Femur (tissue), 1 donor: ENCODE data around the gene MTPN.

ENCODE experiments used
- DNase-seq: peaks from one replicate; pipeline ENCODE4 v3.0.0-alpha.2; 2017

The MTPN gene

DNA sequence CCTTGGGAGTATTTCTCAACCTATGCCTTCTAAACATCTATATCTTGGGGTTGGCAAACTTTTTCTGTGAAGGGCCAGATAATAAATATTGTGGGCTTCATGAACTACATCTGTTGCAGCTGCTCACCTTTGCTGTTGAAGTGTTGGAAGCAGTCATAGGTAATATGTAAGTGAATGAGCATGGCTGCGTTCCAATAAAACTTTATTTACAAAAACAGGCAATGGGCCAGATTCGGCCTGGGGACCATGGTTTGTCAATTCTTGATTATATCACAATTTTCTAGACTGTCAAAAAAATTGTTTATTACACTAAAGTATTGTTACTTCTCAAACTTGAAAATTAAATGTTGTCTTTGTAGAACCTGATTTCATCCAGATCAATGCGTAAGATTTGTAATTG, 54.9 kb downstream of the MTPN start:
- no peak for DNase-seq

DNA sequence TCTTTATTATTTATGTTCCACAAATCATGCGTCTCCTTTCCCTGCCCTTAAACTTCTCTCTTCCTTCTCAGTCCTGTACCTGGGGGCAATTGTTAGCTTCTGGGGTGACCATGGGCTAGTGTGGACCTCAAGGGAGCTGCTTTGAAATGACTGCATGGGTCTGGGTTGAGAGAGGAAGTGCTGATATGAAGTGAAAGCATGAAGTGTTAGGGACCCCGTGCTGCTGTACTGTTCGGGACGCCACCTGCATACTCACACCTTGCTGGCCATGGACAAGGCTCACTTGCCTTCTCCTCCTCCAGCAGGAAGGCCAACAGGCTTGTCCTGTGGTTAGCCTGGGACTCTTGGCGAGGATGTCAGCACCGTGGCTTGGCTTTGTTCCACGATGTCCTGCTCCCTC, 56.7 kb downstream of the MTPN start:
- DNase-seq = no peak

DNA sequence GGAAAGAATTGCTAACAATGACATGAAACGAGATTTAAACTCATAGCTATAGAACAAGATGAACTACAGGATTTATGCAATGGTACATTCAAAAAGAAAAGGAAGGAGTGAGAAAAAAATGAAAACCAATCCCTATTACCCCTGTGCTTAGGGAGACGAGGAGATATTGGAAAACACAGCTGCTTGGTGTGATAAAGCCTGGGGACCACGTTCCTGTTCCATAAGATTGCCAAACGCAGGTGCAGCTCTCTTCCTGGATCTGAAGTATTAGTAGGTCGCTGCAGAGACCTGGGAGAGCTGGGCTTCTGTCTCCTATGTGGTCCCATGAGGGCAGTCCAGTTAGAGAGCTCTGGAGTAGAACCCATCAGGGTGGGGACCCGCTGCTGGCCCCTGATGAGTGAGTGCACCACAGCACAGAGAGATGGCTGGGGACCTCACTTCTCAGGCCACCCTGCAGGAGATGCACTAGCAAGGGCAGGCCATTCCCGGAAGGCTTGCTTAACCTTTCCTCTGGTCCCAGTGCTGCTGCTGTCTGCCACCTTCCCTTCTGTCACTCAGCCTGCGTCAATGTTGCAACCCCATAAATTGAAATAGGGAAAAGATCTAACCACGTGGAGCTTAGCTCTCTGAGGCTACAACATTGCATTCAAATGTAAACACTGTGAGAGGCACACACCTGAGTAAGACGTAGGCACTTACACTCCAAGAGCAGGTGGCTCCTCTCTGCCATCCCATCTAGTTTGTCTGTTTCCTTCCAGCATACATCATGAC, 57.9 kb downstream of the MTPN start:
- DNase-seq = no peak

DNA sequence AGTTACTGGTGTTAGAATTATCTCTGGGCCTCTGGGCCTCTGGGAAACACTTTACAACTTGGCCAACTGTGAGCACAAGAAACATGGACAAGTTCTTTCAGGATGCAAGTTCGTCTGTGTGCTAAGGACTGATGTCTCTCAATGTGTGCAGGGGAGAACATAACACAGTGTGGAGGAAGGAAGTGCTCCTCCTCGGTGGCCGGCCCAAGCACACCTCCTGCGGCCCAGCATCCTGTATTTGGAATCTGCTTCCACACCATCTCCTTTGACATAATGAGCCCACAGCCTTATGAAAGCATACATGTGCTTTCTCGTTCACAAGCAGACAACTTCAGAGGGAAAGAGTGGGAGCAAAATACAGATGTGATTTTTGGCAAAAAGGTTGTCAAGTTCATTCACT, 59.0 kb downstream of the MTPN start:
- no peak for DNase-seq

DNA sequence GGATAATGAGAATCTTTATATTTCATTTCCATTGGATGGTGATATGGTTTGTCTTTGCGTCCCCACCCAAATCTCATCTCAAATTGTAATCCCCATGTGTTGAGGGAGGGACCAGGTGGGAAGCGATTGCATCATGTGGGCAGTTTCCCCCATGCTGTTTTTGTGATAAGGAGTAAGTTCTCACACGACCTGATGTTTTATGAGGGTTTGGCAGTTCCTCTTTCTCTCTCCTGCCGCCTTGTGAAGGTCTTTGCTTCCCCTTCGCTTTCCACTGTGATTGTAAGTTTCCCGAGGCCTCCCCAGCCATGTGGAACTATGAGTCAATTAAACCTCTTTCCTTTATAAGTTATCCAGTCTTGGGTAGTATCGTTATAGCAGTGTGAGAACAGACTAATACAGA, 59.4 kb downstream of the MTPN start:
- DNase-seq = no peak

DNA sequence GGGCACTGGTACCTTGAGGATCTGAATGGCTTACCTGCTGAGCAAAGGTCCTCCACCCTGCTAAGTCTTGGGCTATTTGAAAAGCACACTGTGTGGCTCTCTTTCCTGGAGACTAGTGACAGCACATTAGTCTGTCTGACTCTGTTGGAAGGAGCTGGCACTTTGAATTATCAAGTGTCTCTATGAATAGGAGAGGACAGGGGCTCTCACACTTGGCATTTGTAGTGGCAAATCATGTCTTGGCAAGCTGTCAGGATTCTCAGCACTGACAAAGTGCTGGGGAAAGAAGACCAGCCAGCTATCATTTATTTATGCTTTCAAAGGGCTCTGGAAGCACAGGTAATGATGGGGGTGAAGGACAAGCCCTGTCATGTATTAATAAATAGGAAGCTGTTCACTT, 62.8 kb downstream of the MTPN start:
- DNase-seq = no peak

DNA sequence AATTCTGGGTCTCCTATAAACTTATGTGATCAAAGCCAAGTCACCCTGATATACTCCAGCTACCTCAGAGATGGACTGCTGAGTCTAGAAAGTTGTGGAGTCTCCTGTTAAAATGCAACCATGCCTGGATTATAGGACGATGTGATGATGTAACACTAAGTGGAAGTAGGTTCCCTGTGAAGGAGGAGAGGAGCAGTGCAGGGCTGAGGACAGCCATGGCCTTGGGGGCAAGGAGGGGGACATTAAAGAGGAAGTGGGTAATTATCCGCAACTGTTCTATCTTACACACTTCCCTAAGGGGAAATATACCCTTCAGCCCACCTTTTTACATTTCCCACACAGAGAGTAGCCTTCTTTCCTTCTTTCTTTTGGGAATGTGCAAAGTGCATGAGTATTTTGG, 63.8 kb downstream of the MTPN start:
- DNase-seq = no peak

DNA sequence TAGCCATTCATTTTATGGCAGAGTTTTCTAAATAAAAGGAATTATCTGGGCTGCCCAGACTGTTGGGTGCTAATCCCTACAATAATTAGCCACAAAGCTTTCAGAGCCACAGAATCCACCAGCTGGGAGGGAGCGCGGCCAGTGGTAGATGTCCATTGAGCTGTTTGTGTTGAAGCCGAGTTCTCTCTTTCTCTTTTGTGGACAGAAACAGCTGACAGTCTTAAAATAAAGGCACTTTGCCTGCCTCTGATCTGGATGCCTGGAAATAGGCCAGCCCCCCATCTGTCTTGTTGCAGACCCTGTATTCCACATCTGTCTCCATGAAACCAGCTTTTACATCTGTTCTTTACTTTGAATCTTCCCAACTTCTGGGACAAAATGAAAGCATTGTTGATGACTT, 66.1 kb downstream of the MTPN start:
- peak; percentile 85 for DNase-seq

DNA sequence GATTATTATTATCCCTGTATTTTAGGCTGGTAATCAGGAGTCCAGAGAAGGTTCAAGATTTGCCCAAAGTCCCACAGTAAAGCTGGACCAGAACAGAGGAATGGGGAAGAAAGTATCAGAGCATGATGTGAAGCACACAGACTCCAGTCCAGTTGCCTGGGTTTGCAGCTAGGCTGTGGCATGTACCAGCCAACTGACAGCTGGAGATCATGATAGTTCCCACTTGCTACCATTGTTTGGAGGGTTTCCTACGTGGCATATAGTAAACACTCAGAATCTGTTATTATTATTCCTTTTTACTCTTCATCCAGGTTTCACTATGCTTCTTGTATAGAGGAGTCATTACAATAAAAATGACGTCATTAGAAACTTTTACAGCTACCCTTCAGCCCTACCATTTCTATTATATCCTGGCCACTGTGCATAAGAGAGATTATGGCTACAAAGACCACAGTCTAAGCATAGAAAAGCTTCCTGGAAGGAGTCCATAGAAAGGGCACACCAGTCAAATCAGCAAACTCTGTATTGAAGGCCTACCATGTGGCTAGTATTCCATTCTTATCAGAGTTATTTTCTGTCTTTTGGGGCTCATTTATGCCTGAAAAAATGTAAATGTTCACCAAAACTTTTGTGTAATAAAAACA, 66.6 kb downstream of the MTPN start:
- DNase-seq = no peak

DNA sequence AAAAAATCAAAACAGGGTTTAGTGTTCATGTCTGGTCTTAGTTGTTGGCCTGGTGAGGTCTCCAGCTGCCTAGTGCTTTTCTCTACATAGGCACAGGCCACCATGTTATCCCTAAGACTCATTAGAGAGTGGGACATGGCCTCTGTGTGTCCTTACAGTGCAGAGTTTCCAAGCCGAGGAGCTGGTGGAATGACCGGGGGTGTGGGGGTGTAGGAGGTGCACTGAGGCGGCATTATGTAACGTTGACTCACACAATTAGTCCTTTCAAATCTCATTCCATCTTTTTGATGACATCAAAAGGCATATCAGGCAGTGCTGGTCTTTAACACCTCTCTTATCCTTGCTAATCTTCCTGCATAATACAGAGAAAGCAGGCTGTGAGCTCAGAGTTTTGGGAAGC, 71.3 kb downstream of the MTPN start:
- no peak for DNase-seq

DNA sequence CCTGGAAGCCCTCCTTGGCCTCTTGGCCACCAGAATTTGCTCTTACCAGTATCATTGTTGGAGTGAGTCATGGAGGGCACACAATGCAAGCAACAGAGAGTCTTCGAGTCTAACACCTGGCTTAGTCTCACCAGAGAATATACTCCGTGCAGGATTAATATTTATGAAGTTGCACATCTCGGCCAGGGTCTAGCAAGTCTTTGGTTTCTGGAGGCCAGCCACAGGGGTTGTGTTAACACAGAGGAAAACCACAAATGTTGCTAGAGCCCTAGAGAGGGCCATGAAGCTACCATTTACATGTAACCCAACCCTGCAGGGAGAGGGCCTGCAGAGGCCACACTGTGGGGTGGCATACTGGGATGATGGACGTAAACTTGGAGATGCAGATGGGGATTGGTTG, 71.8 kb downstream of the MTPN start:
- DNase-seq = no peak

DNA sequence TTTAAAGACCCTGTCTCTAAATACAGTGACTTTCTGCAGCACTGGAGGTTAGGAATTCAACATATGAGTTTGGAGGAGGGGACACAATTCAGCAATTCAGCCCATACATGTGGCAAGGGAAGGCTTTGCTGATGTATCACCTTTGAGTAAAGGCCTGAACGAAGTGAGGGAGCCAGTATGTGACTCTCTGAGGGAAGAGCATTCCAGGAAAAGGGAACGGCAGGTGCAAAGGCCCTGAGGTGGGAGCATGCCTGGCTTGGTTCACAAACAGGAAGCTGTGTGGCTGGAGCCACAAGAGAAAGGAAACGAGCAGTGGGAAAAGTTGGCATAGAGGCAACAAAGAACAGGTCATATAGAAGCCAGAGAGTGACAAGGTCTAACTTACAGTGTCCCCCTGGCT, 72.9 kb downstream of the MTPN start:
- DNase-seq = no peak

DNA sequence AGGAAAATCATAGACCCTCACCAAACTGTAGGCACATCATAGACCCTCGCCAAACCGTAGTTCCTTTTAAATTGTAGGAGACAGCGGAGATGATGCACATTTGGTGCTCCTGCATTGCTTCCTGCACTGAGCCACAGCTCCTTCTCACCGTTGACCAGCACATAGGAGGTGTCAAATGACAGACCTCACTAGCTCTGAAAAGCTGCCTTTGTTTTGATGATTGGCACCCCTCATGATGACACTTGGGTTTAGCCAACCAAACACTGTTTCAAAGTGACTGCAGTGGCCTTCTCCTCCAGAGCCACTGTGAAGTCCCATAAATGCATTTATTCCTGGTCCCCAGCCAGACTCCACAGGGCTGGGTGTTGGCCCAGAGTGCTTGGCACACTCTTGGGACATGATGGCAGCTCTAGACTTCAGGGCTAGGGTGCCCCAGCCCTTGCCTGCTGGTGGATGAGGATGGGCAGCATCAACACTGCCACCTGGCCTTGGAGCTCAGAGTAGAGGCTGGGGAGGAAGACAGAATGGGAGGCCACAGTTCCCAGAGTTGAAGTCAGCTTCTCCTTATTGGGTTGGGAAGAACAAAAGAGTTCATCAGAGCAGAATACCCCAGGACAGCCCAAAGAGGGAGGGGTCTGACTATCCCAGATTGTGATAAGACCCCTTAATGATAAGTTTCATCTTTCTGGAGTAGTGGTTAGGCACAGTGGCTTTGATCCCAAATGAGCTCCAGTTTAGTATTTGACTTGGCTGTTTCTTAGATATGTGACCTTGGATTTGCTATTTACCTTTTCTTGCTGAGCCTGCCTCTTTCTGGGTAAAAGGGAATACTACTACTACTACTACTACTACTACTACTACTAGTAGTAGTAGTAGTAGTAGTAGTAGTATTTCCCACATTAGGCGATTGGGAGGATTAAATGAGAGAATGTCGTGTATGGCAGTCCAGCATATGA, 75.3 kb downstream of the MTPN start:
- no peak for DNase-seq

DNA sequence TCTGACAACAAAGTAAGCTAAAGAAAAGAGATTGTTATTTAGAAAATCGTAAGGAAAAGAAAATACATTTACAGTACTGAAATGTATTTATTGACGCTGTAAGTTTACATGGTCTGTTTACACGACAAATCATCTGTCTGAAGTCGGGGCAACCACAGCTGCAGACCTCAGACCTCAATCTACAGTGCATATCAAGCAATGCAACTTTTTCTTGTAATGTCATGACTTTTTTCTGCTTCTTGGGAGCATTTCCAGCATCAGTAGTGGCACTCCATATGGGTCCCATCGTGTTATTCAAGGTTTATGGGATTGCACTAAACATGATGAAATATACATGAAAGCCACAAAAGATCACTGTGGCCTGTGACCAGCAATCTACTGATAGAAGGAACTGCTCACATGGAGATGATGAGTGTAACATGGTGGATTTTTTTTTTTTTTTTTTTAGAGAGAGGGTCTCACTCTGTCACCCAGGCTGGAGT, 77.1 kb downstream of the MTPN start:
- DNase-seq = no peak

DNA sequence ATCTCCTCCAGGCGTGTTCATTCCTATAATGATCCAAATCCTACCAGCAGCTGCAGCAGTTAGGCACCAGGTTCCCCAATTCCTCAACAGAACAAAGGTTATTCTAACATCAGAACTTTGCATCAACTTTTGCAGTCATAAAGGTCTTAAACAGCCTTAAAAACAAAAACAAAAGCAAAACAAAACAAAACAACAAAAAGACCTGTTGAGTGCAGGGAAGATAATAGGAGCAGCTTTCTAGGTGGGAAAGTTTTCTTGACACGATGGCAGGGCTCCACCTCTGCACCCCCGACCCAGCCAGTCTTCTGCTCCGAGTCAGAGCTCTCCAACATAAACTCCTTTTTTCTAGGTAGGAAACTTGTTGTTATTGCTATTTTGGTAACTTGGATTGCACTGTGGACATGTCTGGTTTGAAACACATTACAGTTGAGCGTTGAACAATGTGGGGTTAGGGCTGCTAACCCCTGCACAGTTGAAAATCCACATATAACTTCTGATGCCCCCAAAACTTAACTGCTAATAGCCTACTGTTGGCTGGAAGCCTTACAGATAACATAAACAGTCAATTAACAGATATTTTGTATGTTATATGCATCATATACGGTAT, 77.6 kb downstream of the MTPN start:
- no peak for DNase-seq

DNA sequence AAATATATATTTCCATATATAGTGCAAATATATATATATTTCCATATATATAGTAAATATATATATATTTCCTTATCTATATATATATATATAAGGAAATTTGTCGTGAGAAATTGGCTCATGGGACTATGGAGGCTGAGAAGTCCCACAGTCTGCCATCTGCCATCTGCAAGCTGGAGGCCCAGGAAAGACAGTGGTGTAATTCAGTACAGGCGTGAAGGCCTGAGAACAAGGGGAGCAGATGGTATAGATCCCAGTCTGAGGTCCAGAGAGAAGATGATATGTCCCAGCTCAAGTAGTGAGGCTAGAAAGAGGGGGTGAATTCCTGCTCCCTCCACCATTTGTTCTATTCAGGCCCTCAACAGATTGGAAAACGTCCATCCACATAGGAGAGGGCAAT, 78.9 kb downstream of the MTPN start:
- no peak for DNase-seq

DNA sequence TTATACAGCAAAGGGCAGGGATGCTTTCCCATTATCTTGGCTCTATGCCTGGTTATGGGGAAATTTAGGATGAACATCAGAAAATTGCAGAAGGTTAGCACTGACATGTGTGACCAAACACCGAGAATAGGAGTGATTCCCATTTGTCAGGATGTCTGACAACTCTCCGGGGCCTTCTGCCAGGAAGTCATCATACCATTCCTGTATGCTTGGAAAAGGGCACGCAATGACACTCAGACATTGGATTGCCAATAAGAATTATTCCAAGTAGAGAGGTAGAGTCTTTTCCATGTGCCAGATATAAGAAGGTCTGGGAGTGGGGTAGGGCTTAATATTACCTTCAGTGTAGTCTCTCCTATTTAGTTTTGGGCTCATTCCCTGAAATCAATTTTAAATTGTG, 82.3 kb downstream of the MTPN start:
- no peak for DNase-seq

DNA sequence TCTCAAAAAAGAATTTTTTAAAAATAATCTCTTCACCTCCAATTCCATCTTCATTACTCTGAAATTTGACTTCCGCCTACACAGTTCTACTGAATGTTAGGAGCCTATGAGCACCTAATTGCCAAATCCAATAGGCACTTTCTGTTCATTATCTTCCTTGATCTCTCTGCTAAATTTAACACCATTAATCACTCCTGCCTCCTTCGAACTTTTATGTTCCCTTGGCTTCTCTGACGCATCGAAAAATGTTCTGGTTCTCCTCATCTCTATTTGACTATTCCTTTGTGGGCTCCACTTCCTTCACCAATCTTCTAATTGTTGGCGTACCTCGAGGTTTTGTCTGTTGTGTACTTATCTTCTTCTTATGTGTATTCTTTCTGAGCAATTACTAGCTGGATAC, 87.3 kb downstream of the MTPN start:
- DNase-seq = no peak

DNA sequence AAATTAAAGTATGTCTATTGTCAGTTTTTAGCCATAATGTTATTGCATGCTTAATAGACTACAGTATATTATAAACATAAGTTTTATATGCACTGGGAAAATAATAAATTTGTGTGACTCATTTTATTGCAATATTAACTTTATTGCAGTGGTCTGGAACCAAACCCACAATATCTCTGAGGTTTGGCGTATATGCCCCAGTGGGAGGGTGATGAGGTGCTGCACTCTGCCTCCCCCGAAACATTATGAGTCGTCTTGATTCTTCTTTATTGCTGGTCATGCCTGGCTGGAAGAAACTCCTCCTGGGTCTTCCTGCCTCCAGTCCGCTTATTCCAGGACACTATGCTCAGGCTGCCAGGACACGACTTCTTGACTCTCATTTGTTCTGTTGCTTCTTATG, 88.4 kb downstream of the MTPN start:
- DNase-seq = peak; percentile 23

DNA sequence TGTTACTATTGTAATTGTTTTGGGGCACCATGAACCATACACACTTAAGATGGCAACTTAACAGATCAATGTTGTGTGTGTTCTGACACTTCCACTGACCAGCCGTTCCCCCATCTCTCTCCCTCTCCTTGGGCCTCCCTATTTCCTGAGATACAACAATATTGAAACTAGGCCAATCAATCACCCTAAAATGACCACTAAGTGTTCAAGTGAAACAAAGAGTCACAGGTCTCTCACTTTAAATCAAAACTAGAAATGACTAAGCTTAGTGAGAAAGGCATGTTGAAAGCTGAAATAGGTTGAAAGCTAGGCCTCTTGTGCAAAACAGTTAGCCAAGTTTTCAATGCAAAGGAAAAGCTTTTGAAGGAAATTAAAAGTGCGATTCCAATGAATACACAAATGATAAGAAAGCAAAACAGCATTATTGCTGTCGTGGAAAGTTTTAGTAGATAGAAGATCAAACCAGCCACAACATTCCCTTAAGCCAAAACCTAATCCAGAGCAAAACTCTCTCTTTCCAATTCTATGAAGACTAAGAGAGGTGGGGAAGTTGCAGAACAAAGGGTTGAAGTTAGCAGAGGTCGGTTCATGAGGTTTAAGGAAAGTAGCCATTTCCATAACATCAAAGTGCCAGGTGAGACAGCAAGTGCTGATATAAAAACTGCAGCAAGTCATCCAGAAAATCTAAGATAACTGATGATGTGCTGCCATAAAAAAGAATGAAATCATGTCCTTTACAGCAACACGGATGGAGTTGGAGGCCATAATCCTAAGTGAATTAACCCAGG, 90.6 kb downstream of the MTPN start:
- DNase-seq = no peak

DNA sequence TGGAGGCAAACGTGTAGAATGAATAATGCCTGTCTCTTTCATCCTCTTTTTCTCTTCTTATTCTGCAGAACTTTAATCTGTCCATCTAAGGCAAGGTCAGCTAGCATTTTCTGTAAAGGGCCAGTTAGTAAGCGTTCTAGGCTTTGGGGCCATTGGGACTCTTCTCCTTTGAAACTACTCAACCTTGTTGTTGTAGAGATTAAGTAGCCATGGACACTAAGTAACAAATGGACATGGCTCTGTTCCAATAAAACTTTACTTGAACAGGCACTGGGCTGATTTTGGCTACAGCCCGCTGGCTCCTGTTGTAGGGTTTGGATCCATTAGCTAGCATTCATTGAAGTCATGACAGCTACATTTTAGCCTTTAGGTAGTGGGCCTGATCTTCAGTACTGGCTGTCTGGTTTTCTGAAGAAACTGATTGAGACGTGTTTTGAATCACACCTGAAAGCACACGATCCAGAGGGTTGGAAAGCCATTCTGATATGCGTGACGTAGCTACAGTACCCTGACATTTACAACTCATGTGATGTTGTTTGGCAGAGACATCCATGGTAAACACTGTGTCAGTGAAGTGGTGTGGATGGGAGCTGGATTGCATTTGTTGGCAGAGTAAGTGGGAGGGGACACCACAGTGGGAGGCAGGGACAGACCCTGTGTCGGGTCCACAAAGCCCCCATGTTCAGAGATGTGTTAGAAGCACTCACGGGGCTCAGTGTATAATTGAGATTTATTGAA, 92.5 kb downstream of the MTPN start:
- DNase-seq = no peak

DNA sequence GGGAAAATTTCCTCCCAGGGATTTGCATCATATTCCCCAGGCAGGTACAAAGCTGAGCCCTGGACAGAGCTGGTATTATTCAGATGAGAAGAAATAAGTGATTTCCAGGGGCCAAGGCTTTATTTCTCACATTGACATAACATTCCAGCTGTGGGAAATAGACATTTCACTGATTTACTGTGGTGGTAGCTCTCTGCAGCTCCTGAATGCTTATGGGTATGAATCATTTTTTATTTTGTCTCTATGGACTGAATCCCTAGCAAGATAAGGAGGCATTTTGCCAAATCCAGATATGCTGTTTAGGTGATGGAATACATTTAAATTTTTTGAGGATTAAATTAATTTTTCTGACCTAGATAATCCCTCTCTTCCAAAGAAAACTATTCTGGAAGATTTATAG, 97.9 kb downstream of the MTPN start:
- no peak for DNase-seq
